Activated CD4-positive, alpha-beta T cell treated with anti-CD3 and anti-CD28 coated beads for 4 hours (primary cell): Measurements from ENCODE around the gene KCNK15.
"Not testable (repeated sequence)": the region's sequence is repeated elsewhere in the genome, so short reads cannot be mapped to it uniquely, and the experiment has no call there.

Source experiments
- DNase-seq, 2 donors: peaks; one replicate each; pipeline ENCODE4 v3.0.0-alpha.2; 2020

KCNK15 gene

GRCh38 chr20:44759595-44759994 lies 13.9 kb downstream of the KCNK15 start:
- DNase-seq: no peak

- no peak for DNase-seq
Observed at GRCh38 chr20:44761423-44761822, 15.8 kb downstream of the KCNK15 start.

GRCh38 chr20:44762466-44763140 lies 16.9 kb downstream of the KCNK15 start:
- no peak for DNase-seq

GRCh38 chr20:44763798-44764197 lies 18.1 kb downstream of the KCNK15 start:
- DNase-seq: not testable (repeated sequence)

- DNase-seq: no peak
Observed at GRCh38 chr20:44765091-44765490, 19.4 kb downstream of the KCNK15 start.

GRCh38 chr20:44765701-44766347 lies 20.2 kb downstream of the KCNK15 start:
- no peak for DNase-seq

GRCh38 chr20:44768256-44768655 lies 22.6 kb downstream of the KCNK15 start:
- DNase-seq: no peak

GRCh38 chr20:44768854-44769480 lies 23.3 kb downstream of the KCNK15 start:
- no peak for DNase-seq

GRCh38 chr20:44769481-44769863 lies 23.8 kb downstream of the KCNK15 start:
- DNase-seq: no peak

- no peak for DNase-seq
Observed at GRCh38 chr20:44770484-44771171, 25.0 kb downstream of the KCNK15 start.

GRCh38 chr20:44771172-44771535 lies 25.5 kb downstream of the KCNK15 start:
- no peak for DNase-seq

- DNase-seq: no peak
Observed at GRCh38 chr20:44772636-44773035, 27.0 kb downstream of the KCNK15 start.

GRCh38 chr20:44773070-44773829 lies 27.6 kb downstream of the KCNK15 start:
- no peak for DNase-seq

GRCh38 chr20:44776980-44777379 lies 31.3 kb downstream of the KCNK15 start:
- no peak for DNase-seq

- DNase-seq: no peak
Observed at GRCh38 chr20:44780226-44780625, 34.6 kb downstream of the KCNK15 start.

- DNase-seq: no peak
Observed at GRCh38 chr20:44781118-44781517, 35.5 kb downstream of the KCNK15 start.

GRCh38 chr20:44781791-44782190 lies 36.1 kb downstream of the KCNK15 start:
- no peak for DNase-seq

- DNase-seq: no peak
Observed at GRCh38 chr20:44784688-44785087, 39.0 kb downstream of the KCNK15 start.

GRCh38 chr20:44785768-44786167 lies 40.1 kb downstream of the KCNK15 start:
- DNase-seq: no peak

- no peak for DNase-seq
Observed at GRCh38 chr20:44787299-44787698, 41.6 kb downstream of the KCNK15 start.

- DNase-seq: no peak
Observed at GRCh38 chr20:44788706-44789456, 43.2 kb downstream of the KCNK15 start.
